ENCODE measurements around the gene FAM124A.

DNA sequence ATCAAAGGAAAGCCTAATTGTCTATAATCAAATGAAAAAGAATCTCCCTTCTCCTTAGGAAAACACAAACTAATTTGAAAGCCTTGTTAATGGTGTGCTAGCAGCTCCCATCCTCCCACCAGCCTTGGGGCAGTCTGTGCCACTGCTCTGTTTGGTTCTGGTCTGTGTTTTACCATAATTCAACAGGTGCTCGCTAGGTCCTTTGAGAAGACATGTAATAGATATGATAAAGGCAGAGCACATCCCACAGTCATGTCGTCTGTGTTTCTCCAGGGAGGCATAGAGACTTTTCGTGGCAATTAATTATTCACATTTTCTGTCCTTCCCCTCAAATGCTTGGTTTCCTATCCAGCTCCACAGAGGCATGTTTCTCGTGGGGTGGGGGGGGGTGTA, 23.8 kb downstream of the FAM124A start:
- TF ChIP-seq POLR2AphosphoS5 (IDR thresholded peaks at IDR 0.05) (no peak), EP300 (IDR thresholded peaks at IDR 0.05) (no peak), POLR2A (IDR thresholded peaks at IDR 0.05) (no peak)
- TF ChIP-seq, protein P1, sequence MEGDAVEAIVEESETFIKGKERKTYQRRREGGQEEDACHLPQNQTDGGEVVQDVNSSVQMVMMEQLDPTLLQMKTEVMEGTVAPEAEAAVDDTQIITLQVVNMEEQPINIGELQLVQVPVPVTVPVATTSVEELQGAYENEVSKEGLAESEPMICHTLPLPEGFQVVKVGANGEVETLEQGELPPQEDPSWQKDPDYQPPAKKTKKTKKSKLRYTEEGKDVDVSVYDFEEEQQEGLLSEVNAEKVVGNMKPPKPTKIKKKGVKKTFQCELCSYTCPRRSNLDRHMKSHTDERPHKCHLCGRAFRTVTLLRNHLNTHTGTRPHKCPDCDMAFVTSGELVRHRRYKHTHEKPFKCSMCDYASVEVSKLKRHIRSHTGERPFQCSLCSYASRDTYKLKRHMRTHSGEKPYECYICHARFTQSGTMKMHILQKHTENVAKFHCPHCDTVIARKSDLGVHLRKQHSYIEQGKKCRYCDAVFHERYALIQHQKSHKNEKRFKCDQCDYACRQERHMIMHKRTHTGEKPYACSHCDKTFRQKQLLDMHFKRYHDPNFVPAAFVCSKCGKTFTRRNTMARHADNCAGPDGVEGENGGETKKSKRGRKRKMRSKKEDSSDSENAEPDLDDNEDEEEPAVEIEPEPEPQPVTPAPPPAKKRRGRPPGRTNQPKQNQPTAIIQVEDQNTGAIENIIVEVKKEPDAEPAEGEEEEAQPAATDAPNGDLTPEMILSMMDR (IDR thresholded peaks at IDR 0.05), result no peak
